Mesothelial cell of epicardium (in vitro differentiated cells): ENCODE results near the gene CMSS1. TPM values are rescaled to one million over a fixed set of nuclear protein-coding genes. Genes with fewer than 3 reads are reported as not detected.

Experiments used
- DNase-seq, 2 experiments: peaks; one replicate each; pipeline ENCODE4 v3.0.0; 2021; ENCODE audit warnings: low spot score in 2 of 2; ENCODE audit not compliant: unreplicated experiment in 2 of 2
- H3K27ac Mint-ChIP-seq: 2 replicates; pipeline ENCODE4 v1.8.0; 2021; ENCODE audit warnings: mixed read lengths
- H3K27me3 Mint-ChIP-seq: 2 replicates; pipeline ENCODE4 v1.8.0; 2021; ENCODE audit warnings: low read depth, mixed read lengths
- H3K36me3 Mint-ChIP-seq: 2 replicates; pipeline ENCODE4 v1.8.0; 2021; ENCODE audit warnings: mixed read lengths
- H3K4me1 Mint-ChIP-seq: 2 replicates; pipeline ENCODE4 v1.8.0; 2021; ENCODE audit warnings: mixed read lengths
- H3K4me3 Mint-ChIP-seq: 2 replicates; pipeline ENCODE4 v1.8.0; 2021; ENCODE audit warnings: mild to moderate bottlenecking, moderate library complexity, mixed read lengths
- H3K9me3 Mint-ChIP-seq: 2 replicates; pipeline ENCODE4 v1.8.0; 2021; ENCODE audit warnings: mixed read lengths
- CTCF ChIP-seq: fragments of 200-600 bp; sonication (generic); IDR thresholded peaks from one replicate; pipeline ENCODE4 v1.5.0; 2021; ENCODE audit warnings: antibody characterized with exemption; ENCODE audit not compliant: unreplicated experiment
- total RNA-seq: library from RNA; stranded (reverse); gene quantifications from 3 replicates; pipeline ENCODE4 v1.2.1, GENCODE V29; 2021

CMSS1 gene
- total RNA-seq, 1 donor from 2014 or later, result 30.0 TPM

- no peak overlapping the region for H3K27ac Mint-ChIP-seq
- TF ChIP-seq CTCF, result no peak
- no peaks in the 10 kb centered on the region for H3K27me3 Mint-ChIP-seq
- no peaks in the 10 kb centered on the region for H3K9me3 Mint-ChIP-seq
- H3K36me3 Mint-ChIP-seq, result no peaks in the 10 kb centered on the region
- H3K4me3 Mint-ChIP-seq, result no peak overlapping the region
- peaks cover 6% of the 10 kb centered on the region for H3K4me1 Mint-ChIP-seq
- DNase-seq, result no peak
Observed at GRCh38 chr3:100206687-100207086, 389.0 kb downstream of the CMSS1 start.

- Mint-ChIP-seq H3K27me3 (no peaks in the 10 kb centered on the region), H3K4me1 (peaks cover 6% of the 10 kb centered on the region), H3K36me3 (no peaks in the 10 kb centered on the region), H3K9me3 (no peaks in the 10 kb centered on the region), H3K4me3 (no peak overlapping the region), H3K27ac (no peak overlapping the region)
- TF ChIP-seq CTCF, result no peak
- DNase-seq, result no peak
Observed at GRCh38 chr3:100207886-100208285, 390.2 kb downstream of the CMSS1 start.

- H3K27ac Mint-ChIP-seq, result no peak overlapping the region
- no peak overlapping the region for H3K4me3 Mint-ChIP-seq
- no peak for DNase-seq
- H3K4me1 Mint-ChIP-seq, result peaks cover 6% of the 10 kb centered on the region
- no peaks in the 10 kb centered on the region for H3K36me3 Mint-ChIP-seq
- no peaks in the 10 kb centered on the region for H3K27me3 Mint-ChIP-seq
- no peak for TF ChIP-seq CTCF
- no peaks in the 10 kb centered on the region for H3K9me3 Mint-ChIP-seq
Observed at GRCh38 chr3:100209169-100209568, 391.5 kb downstream of the CMSS1 start.

GRCh38 chr3:100209948-100210771 lies 392.5 kb downstream of the CMSS1 start:
- H3K4me1 Mint-ChIP-seq, result peaks cover 6% of the 10 kb centered on the region
- no peak for DNase-seq
- no peak for TF ChIP-seq CTCF
- peak overlapping the region; percentile 69 for H3K27ac Mint-ChIP-seq
- H3K4me3 Mint-ChIP-seq, result no peak overlapping the region
- H3K36me3 Mint-ChIP-seq, result no peaks in the 10 kb centered on the region
- H3K27me3 Mint-ChIP-seq, result no peaks in the 10 kb centered on the region
- no peaks in the 10 kb centered on the region for H3K9me3 Mint-ChIP-seq

GRCh38 chr3:100210772-100211135 lies 393.1 kb downstream of the CMSS1 start:
- TF ChIP-seq CTCF, result no peak
- Mint-ChIP-seq H3K36me3 (no peaks in the 10 kb centered on the region), H3K4me3 (no peak overlapping the region), H3K27ac (peak overlapping the region; percentile 69), H3K4me1 (peaks cover 6% of the 10 kb centered on the region), H3K27me3 (no peaks in the 10 kb centered on the region), H3K9me3 (no peaks in the 10 kb centered on the region)
- DNase-seq, result no peak
